Measurements from ENCODE around the gene KCTD6.

DNA sequence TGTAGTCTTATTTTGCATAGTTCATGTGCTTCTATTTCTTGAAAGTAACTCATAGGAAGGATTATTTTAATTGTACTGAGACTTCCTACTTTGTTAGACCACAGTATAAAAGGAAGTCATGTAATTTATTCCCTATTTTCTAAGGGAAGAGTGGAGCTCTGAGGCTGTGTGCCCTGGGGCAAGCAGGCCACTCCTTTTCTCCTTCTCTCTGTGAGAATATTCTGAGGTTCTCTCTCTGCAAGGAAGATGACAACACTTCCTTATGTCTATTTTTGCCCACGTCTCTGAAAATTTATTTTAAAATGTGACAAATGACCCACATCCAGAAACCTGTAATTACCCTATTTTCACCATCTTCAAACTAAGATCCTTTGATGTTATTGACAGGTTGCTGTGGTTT lies 11.0 kb downstream of the KCTD6 start:
- TF ChIP-seq ARNTL (CRISPR knock-in tag; IDR thresholded peaks at IDR 0.05; ENCODE audit: borderline replicate concordance, low read depth) = no peak
- TF ChIP-seq, protein P1, sequence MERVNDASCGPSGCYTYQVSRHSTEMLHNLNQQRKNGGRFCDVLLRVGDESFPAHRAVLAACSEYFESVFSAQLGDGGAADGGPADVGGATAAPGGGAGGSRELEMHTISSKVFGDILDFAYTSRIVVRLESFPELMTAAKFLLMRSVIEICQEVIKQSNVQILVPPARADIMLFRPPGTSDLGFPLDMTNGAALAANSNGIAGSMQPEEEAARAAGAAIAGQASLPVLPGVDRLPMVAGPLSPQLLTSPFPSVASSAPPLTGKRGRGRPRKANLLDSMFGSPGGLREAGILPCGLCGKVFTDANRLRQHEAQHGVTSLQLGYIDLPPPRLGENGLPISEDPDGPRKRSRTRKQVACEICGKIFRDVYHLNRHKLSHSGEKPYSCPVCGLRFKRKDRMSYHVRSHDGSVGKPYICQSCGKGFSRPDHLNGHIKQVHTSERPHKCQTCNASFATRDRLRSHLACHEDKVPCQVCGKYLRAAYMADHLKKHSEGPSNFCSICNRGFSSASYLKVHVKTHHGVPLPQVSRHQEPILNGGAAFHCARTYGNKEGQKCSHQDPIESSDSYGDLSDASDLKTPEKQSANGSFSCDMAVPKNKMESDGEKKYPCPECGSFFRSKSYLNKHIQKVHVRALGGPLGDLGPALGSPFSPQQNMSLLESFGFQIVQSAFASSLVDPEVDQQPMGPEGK (CRISPR knock-in tag; IDR thresholded peaks at IDR 0.05; ENCODE audit: borderline replicate concordance) = no peak
- TF ChIP-seq BACH2 (CRISPR knock-in tag; IDR thresholded peaks at IDR 0.05; ENCODE audit: borderline replicate concordance) = no peak
- no peak for TF ChIP-seq ESRRG (CRISPR knock-in tag; IDR thresholded peaks at IDR 0.05)
- no peak for TF ChIP-seq ZFP30 (CRISPR knock-in tag; IDR thresholded peaks at IDR 0.05)
